HepG2 (cell line): Measurements from ENCODE around the gene TNS4. TPM values are rescaled to one million over a fixed set of nuclear protein-coding genes. Genes with fewer than 3 reads are reported as not detected.

Experiments used
- ARID4A ChIP-seq: sonication (generic); formaldehyde crosslinking; IDR thresholded peaks from 2 replicates; pipeline ENCODE4 v1.5.0; 2020; ENCODE audit warnings: mild to moderate bottlenecking, missing genetic modification reagents, borderline replicate concordance
- FOXK1 ChIP-seq: sonication (generic); formaldehyde crosslinking; IDR thresholded peaks from 2 replicates; pipeline ENCODE4 v1.4.0; 2020; ENCODE audit warnings: low read depth, missing genetic modification reagents, borderline replicate concordance
- HMGXB3 ChIP-seq: sonication (generic); formaldehyde crosslinking; IDR thresholded peaks from 2 replicates; pipeline ENCODE4 v1.4.0; 2020; ENCODE audit warnings: missing genetic modification reagents, borderline replicate concordance
- IKZF4 ChIP-seq: sonication (generic); formaldehyde crosslinking; IDR thresholded peaks from 2 replicates; pipeline ENCODE4 v1.5.1; 2020; ENCODE audit warnings: borderline replicate concordance, mild to moderate bottlenecking, low read depth, missing genetic modification reagents; ENCODE audit errors: not compliant biosample characterization
- KDM3A ChIP-seq: IDR thresholded peaks from 2 replicates; pipeline ENCODE4 v1.6.1; 2018; ENCODE audit warnings: low read depth, missing compliant biosample characterization
- MED1 ChIP-seq: sonication (generic); formaldehyde crosslinking; IDR thresholded peaks from 2 replicates; pipeline ENCODE4 v1.4.0; 2020; ENCODE audit warnings: missing genetic modification reagents
- NR2F1 ChIP-seq, 2 experiments: fragments of 450-650 bp in 1 of 2; formaldehyde crosslinking in 1 of 2; IDR thresholded peaks; 2 replicates each; pipeline versions ENCODE4 v1.5.0 to v1.6.1; 2016 to 2020; ENCODE audit warnings: mild to moderate bottlenecking in 1 of 2, missing compliant biosample characterization in 1 of 2, missing genetic modification reagents in 1 of 2, moderate library complexity in 1 of 2
- STAG1 ChIP-seq: sonication (generic); formaldehyde crosslinking; IDR thresholded peaks from 2 replicates; pipeline ENCODE4 v1.4.0; 2020; ENCODE audit warnings: missing genetic modification reagents
- STAT5B ChIP-seq: sonication (generic); formaldehyde crosslinking; IDR thresholded peaks from 2 replicates; pipeline ENCODE4 v1.4.0; 2020; ENCODE audit warnings: missing genetic modification reagents
- TFAP4 ChIP-seq: sonication (generic); IDR thresholded peaks from 2 replicates; pipeline ENCODE4 v1.6.1; 2016; ENCODE audit warnings: low read depth, borderline replicate concordance
- ZNF547 ChIP-seq: sonication (generic); formaldehyde crosslinking; IDR thresholded peaks from 2 replicates; pipeline ENCODE4 v1.5.1; 2020; ENCODE audit warnings: mild to moderate bottlenecking, missing genetic modification reagents
- ZNF597 ChIP-seq: sonication (generic); formaldehyde crosslinking; IDR thresholded peaks from 2 replicates; pipeline ENCODE4 v1.5.0; 2020; ENCODE audit warnings: missing genetic modification reagents
- ZNF672 ChIP-seq: sonication (generic); formaldehyde crosslinking; IDR thresholded peaks from 2 replicates; pipeline ENCODE4 v1.8.1; 2022; ENCODE audit warnings: missing genetic modification reagents
- ZNF777 ChIP-seq: sonication (generic); formaldehyde crosslinking; IDR thresholded peaks from 2 replicates; pipeline ENCODE4 v1.4.0; 2020; ENCODE audit warnings: missing genetic modification reagents
- ZSCAN25 ChIP-seq: sonication (generic); formaldehyde crosslinking; IDR thresholded peaks from 2 replicates; pipeline ENCODE4 v1.8.0; 2022; ENCODE audit warnings: mild to moderate bottlenecking, missing genetic modification reagents
- ZZZ3 ChIP-seq: sonication (generic); formaldehyde crosslinking; IDR thresholded peaks from 2 replicates; pipeline ENCODE4 v1.4.0; 2020; ENCODE audit warnings: missing genetic modification reagents, mild to moderate bottlenecking, borderline replicate concordance
- polyA plus RNA-seq, 8 experiments: library from polyadenylated mRNA; depleted of rRNA in 3 of 8; stranded (reverse) in 7 of 8; unstranded in 1 of 8; fragments of >200 nt; fragmentation: Illumina TruSeq in 4 of 8; extraction: Trizol in 4 of 8; gene quantifications; 2 replicates each; pipeline versions ENCODE4 v1.2.1 to v1.2.3, GENCODE V29; 2011 to 2016; ENCODE audit warnings: low read depth in 4 of 8, missing spikeins in 1 of 8, mixed read lengths in 1 of 8; ENCODE audit not compliant: insufficient read depth in 1 of 8
- total RNA-seq, 5 experiments: library from RNA; depleted of rRNA; stranded (reverse); fragments of >200 nt; fragmentation: Illumina TruSeq; extraction: Trizol; gene quantifications; 2 replicates each; pipeline ENCODE4 v1.2.3, GENCODE V29; 2016; ENCODE audit warnings: low read depth in 1 of 5
- TF ChIP-seq, protein P1 (sequence below): sonication (generic); formaldehyde crosslinking; IDR thresholded peaks from 2 replicates; pipeline ENCODE4 v1.5.1; 2020; ENCODE audit warnings: mild to moderate bottlenecking, missing genetic modification reagents, moderate library complexity
- TF ChIP-seq, protein P2 (sequence below): IDR thresholded peaks from 2 replicates; pipeline ENCODE4 v1.6.1; 2016; ENCODE audit warnings: low read depth, borderline replicate concordance

Gene TNS4
- total and polyA plus RNA-seq, 2 of the 13 experiments (the other 11 are each of a cell fraction or from before 2014, with no cell fraction given): 0.58 to 2.1 TPM

GRCh38 chr17:40450175-40450574, 51.2 kb downstream of the TNS4 start (continued):
- TF ChIP-seq NR2F1 (CRISPR knock-in tag; IDR thresholded peaks at IDR 0.05) (no peak), TFAP4 (peak; percentile 56), ARID4A (no peak), ZZZ3 (no peak), IKZF4 (CRISPR knock-in tag) (no peak), ZNF777 (no peak), ZNF547 (CRISPR knock-in tag) (no peak), STAG1 (CRISPR knock-in tag) (peak; percentile 40), ZNF672 (no peak), ZSCAN25 (CRISPR knock-in tag) (no peak), FOXK1 (CRISPR knock-in tag) (0 out of 2 replicates have a peak, but pooled peaks have one; percentile 29), KDM3A (CRISPR knock-in tag) (no peak), ZNF597 (no peak), MED1 (no peak), STAT5B (CRISPR knock-in tag) (no peak), HMGXB3 (no peak)
- TF ChIP-seq, protein P1, sequence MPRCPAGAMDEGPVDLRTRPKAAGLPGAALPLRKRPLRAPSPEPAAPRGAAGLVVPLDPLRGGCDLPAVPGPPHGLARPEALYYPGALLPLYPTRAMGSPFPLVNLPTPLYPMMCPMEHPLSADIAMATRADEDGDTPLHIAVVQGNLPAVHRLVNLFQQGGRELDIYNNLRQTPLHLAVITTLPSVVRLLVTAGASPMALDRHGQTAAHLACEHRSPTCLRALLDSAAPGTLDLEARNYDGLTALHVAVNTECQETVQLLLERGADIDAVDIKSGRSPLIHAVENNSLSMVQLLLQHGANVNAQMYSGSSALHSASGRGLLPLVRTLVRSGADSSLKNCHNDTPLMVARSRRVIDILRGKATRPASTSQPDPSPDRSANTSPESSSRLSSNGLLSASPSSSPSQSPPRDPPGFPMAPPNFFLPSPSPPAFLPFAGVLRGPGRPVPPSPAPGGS (CRISPR knock-in tag): no peak
- TF ChIP-seq, protein P2, sequence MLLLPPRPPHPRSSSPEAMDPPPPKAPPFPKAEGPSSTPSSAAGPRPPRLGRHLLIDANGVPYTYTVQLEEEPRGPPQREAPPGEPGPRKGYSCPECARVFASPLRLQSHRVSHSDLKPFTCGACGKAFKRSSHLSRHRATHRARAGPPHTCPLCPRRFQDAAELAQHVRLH: peak; percentile 50; the same call in 1 of the 2 replicates
